Measurements from ENCODE around the gene RNF133.
A peak's percentile ranks its signal among the peaks of the same experiment; 100 is the strongest.

The RNF133 gene

DNA sequence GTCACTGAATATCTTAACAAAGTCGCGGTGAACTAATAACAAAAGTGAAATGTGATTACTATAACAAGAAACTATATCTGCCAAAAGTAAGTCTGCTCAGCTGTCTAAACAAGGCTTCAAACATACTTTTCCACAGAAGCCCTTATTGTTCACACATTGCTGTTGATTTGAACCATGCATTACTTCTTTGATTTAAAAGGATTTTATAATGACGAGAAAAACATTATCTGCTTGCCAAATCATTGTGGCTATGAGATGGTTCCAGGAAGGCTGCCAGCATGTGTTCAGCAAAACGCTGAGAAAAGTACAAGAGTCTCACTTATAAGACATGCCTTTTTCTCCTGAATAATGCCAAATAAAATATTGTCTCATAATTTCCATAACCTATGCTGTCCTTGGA, 24.4 kb downstream of the RNF133 start:
- TF ChIP-seq, protein P1, sequence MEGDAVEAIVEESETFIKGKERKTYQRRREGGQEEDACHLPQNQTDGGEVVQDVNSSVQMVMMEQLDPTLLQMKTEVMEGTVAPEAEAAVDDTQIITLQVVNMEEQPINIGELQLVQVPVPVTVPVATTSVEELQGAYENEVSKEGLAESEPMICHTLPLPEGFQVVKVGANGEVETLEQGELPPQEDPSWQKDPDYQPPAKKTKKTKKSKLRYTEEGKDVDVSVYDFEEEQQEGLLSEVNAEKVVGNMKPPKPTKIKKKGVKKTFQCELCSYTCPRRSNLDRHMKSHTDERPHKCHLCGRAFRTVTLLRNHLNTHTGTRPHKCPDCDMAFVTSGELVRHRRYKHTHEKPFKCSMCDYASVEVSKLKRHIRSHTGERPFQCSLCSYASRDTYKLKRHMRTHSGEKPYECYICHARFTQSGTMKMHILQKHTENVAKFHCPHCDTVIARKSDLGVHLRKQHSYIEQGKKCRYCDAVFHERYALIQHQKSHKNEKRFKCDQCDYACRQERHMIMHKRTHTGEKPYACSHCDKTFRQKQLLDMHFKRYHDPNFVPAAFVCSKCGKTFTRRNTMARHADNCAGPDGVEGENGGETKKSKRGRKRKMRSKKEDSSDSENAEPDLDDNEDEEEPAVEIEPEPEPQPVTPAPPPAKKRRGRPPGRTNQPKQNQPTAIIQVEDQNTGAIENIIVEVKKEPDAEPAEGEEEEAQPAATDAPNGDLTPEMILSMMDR (IDR thresholded peaks at IDR 0.05; ENCODE audit: unreplicated experiment in 3 of 3): no peak
- H3K4me3 Mint-ChIP-seq: no peak overlapping the region
- no peaks in the 10 kb centered on the region for H3K27me3 Mint-ChIP-seq (ENCODE audit: low read depth)
- no peaks in the 10 kb centered on the region for H3K36me3 Mint-ChIP-seq (ENCODE audit: low read depth)
- H3K27ac Mint-ChIP-seq: peak overlapping the region; percentile 23 to 53 (median 43)
- H3K9me3 Mint-ChIP-seq: peaks cover 3% of the 10 kb centered on the region
- peaks cover 17% of the 10 kb centered on the region for H3K4me1 Mint-ChIP-seq

DNA sequence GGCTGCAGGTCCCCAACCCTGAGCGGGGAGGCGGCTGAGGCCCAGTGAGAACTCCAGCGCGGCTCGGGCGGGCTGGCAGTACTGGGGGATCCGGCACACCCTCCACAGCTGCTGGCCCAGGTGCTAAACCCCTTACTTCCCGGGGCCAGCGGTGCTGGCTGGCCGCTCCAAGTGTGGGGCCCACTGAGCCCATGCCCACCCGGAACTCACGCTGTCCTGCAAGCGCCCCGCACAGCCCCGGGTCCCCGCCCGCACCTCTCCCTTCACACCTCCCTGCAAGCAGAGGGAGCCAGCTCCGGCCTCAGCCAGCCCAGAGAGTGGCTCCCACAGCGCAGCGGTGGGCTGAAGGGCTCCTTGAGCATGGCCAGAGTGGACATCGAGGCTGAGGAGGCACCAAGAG, 25.0 kb downstream of the RNF133 start:
- Mint-ChIP-seq H3K27me3 (ENCODE audit: low read depth) (no peaks in the 10 kb centered on the region), H3K9me3 (no peaks in the 10 kb centered on the region), H3K27ac (peak overlapping the region in 1 of 3 experiments; percentile 43), H3K4me3 (no peak overlapping the region), H3K4me1 (peaks cover 17% of the 10 kb centered on the region), H3K36me3 (ENCODE audit: low read depth) (no peaks in the 10 kb centered on the region)
- TF ChIP-seq, protein P1 (IDR thresholded peaks at IDR 0.05; ENCODE audit: unreplicated experiment in 3 of 3): no peak

DNA sequence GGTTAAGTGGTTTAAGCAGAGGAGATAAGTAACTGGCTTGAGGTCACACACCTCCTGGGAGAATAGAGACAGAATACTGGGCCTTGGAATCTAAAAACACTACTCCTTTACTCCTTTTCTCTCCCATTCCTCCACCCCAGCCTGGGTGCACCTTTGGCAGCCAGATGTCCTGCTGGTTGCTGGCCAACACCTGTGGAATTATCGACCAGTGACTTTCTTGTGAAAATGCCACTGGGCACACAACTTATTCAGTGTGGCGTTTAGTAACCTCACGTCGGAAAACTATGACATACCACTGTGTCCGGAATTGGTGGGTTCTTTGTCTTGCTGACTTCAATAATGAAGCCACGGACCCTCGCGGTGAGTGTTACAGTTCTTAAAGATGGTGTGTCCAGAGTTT, 26.4 kb downstream of the RNF133 start:
- Mint-ChIP-seq H3K4me1 (peaks cover 17% of the 10 kb centered on the region), H3K27ac (no peak overlapping the region), H3K36me3 (ENCODE audit: low read depth) (no peaks in the 10 kb centered on the region), H3K27me3 (ENCODE audit: low read depth) (no peaks in the 10 kb centered on the region), H3K4me3 (no peak overlapping the region), H3K9me3 (no peaks in the 10 kb centered on the region)
- TF ChIP-seq, protein P1 (IDR thresholded peaks at IDR 0.05; ENCODE audit: unreplicated experiment in 3 of 3): no peak

DNA sequence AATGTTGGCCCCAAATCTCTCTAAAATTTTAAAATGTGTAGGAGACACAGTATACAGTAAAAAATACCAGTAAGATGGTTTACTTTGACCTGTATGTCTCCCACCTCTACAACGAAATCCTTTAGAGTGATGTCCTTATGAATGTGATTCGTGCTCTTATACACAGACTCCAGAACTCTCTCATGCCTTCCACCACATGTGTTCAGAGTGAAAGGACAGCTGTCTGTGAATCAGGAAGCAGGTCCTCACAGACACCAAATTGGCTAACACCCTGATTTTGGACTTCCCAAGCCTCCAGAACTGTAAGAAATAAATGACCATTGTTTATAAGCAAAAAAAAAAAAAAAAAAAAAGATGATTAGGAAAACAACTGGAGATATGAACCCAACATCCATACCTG, 35.2 kb downstream of the RNF133 start:
- Mint-ChIP-seq H3K9me3 (no peaks in the 10 kb centered on the region), H3K27ac (no peak overlapping the region), H3K36me3 (ENCODE audit: low read depth) (no peaks in the 10 kb centered on the region), H3K4me1 (peaks cover 5% of the 10 kb centered on the region), H3K4me3 (no peak overlapping the region), H3K27me3 (ENCODE audit: low read depth) (no peaks in the 10 kb centered on the region)
- TF ChIP-seq, protein P1 (IDR thresholded peaks at IDR 0.05; ENCODE audit: unreplicated experiment in 3 of 3): no peak

DNA sequence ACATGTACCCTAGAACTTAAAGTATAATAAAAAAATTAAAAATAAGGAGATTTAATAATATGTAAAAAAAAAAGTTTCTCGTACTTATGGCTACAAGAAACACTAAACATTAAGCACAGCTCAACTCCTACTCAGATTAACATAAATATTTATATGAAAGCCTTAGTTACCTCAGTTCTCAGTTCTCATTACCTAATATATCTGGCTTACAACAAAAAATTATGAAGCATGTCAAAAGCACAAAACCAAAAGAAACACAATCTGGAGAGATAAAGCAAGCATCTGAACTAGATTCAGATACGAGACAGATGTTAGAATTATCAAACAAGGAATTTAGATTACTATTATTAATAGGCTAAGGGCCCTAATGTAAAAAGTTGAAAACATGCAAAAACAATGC, 40.1 kb downstream of the RNF133 start:
- Mint-ChIP-seq H3K4me1 (peaks cover 5% of the 10 kb centered on the region), H3K4me3 (no peak overlapping the region), H3K36me3 (ENCODE audit: low read depth) (no peaks in the 10 kb centered on the region), H3K9me3 (peaks cover 5% of the 10 kb centered on the region), H3K27me3 (ENCODE audit: low read depth) (no peaks in the 10 kb centered on the region), H3K27ac (no peak overlapping the region)
- TF ChIP-seq, protein P1 (IDR thresholded peaks at IDR 0.05; ENCODE audit: unreplicated experiment in 3 of 3): no peak

GRCh38 chr7:122653685-122654084, 45.2 kb downstream of the RNF133 start:
- TF ChIP-seq, protein P1 (IDR thresholded peaks at IDR 0.05; ENCODE audit: unreplicated experiment in 3 of 3): no peak
- Mint-ChIP-seq H3K4me1 (peaks cover 12% of the 10 kb centered on the region), H3K4me3 (no peak overlapping the region), H3K9me3 (peaks cover 5% of the 10 kb centered on the region), H3K27me3 (ENCODE audit: low read depth) (no peaks in the 10 kb centered on the region), H3K27ac (no peak overlapping the region), H3K36me3 (ENCODE audit: low read depth) (no peaks in the 10 kb centered on the region)
